GM18858 (cell line): Measurements from ENCODE around the gene DDX39B.
"Not testable (repeated sequence)": the region's sequence is repeated elsewhere in the genome, so short reads cannot be mapped to it uniquely, and the experiment has no call there.

Source experiments
- ATAC-seq: cut with Tn5 transposase; IDR thresholded peaks from one replicate; pipeline ENCODE4 v1.9.1; 2021; ENCODE audit not compliant: unreplicated experiment

DDX39B gene

GRCh38 chr6:31541658-31542521 lies at the start of gene DDX39B:
TSS of gene DDX39B (minus strand) at chr6:31542003. CDS start at chr6:31540532, 1,471 bp downstream.
- no peak for ATAC-seq

DNA sequence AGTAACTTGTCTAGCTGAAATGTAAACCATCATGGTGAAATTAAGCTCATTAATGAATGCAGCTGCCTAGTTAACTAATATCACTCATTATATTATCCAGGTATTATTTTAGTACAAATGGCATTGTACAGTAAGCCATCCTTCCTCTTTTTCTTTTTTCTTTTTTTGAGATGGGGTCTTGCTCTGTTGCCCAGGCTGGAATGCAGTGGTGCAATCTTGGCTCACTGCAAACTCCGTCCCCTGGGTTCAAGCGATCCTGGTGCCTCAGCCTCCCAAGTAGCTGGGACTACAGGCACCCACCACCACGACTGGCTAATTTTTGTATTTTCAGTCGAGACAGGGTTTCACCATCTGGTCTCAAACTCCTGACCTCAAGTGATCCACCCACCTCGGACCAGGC lies 48.9 kb upstream of the DDX39B start:
- ATAC-seq = not testable (repeated sequence)

GRCh38 chr6:31588871-31589650 lies 47.3 kb upstream of the DDX39B start:
- no peak for ATAC-seq

DNA sequence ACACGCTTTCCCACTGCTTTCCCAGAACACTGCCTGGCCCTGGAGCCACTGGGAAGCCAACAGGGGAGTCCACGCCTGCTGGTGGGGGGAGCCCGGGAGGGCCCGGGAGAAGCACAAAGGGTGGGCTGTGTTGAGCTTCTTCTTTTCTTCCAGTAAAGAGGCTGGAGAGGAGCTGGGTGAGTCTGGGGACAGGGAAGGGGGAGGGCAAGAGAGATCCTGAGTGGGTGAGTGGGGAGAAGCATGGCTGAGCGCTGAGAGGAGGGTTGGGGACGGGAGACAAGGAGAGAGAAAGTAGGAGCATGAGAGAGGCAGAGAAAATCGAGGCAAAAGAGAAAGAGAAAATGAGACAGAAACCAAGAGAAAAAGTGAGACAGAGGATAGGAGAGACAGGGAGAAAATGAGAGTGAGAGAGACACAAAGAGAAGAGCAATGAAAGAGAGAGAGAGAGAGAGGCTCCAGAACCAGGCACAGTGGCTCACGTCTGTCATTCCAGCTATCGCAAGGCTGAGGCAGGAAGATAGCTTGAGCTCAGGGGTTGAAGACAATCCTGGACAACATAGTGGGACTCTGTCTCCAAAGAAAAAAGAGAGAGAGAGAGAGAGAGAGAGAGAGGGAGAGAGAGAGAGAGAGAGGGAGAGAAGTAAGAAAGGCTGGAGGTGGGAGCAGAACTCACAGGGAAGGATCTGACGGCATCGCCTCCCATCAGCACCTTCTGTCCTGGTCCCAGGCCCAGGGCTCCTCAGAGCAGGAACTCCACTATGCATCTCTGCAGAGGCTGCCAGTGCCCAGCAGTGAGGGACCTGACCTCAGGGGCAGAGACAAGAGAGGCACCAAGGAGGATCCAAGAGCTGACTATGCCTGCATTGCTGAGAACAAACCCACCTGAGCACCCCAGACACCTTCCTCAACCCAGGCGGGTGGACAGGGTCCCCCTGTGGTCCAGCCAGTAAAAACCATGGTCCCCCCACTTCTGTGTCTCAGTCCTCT lies 46.3 kb upstream of the DDX39B start:
- no peak for ATAC-seq

GRCh38 chr6:31586599-31587281 lies 44.9 kb upstream of the DDX39B start:
- no peak for ATAC-seq

GRCh38 chr6:31586008-31586407 lies 44.2 kb upstream of the DDX39B start, which contains the start of gene LST1:
TSS of gene LST1 (plus strand) at chr6:31586277. CDS start at chr6:31587300, 1,023 bp downstream.
- ATAC-seq = no peak

DNA sequence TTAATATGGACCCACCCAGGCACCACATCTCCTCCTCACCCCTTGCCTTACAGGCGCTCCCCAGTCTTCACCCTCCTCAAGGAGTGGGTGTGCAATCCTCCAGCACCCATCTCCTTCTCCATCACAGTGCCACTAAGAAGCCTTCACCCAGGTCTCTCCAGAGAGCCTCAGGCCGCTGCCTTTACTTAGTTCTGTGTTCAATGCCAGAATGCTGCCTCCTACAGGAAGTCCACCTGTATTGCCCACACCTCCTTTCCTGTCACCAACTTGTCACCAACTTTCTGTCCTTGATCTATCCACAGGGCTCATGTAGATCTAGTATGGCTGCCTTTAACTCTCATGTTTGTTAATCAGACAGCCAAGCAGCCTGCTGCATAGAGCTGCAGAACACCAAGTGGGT lies 43.7 kb upstream of the DDX39B start:
- no peak for ATAC-seq

- no peak for ATAC-seq
Measured at GRCh38 chr6:31582230-31582643, 40.4 kb upstream of the DDX39B start, which contains the start of gene LTB. TSS of gene LTB (minus strand) at chr6:31582424. CDS start at chr6:31582417, 7 bp downstream.

DNA sequence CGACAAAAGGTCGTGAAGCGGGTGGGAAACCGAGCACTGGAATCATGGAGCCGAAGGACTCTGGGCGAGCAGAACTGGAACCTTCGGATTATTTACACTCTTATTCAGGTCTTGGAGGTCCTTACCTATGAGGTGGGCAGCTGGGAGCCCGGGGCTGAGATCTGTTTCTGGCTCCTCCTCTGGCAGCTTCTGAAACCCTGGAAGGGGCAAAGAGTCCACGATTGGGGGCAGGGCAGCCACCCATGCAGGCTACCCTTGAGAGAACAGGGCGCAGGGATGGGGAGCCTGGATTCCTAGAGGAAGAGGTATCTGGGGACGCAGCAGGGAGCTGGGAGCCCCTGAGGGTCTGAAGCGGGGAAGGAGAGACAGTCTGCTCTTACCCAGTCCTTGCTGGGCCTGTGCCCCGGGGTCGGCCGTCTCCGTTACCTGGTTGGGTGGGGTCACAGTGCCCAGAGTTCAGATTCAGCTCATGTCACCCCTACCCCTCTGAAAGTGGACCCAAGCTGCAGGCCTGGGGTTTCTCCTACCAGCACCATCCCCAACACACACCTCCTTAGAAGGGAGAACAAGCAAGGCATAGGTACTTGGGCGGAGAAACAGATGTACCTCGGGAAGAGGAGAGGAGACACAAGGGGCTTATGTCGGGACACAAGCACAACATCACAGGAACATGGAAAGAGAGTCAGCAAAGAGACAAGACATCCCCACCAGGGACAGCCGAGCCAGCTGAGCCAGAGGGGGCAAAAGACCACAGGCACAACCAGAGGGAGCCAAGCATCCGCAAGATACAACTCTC lies 39.8 kb upstream of the DDX39B start:
- no peak for ATAC-seq

GRCh38 chr6:31580807-31581433 lies 39.1 kb upstream of the DDX39B start:
- ATAC-seq = peak; percentile 51

DNA sequence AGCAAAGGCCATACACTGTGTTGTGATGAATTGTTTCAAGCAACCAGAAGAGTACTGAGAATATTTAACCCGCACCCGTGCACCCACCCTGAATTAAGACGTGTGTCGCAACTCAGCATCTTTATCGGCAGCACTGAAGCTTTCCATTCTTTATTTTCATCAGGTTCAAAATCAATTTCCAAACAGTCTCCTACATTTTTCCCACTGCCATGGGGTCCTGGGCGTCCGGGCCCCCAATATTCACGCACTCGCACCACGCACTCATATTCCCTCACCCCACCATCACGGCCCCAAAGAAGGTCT lies 38.6 kb upstream of the DDX39B start:
- ATAC-seq = no peak

- no peak for ATAC-seq
Measured at GRCh38 chr6:31579546-31580437, 38.0 kb upstream of the DDX39B start.

DNA sequence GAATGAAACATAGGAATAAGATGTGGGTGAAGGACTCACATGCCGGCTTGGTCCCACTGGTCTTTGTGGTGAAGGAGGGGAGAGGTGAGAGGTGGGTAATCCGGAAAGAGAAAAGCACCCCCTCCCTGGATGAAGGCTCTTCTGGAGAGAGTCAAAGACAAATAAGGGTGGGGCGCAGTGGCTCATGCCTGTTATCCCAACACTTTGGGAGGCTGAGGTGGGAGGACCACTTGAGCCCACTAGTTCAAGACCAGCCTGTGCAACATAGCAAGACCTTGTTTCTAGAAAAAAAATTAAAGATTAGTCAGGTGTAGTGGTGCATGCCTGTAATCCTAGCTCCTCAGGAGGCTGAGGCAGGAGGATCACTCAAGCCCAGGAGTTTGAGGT lies 37.3 kb upstream of the DDX39B start:
- ATAC-seq = no peak

GRCh38 chr6:31578184-31579118 lies 36.6 kb upstream of the DDX39B start:
- ATAC-seq = no peak

DNA sequence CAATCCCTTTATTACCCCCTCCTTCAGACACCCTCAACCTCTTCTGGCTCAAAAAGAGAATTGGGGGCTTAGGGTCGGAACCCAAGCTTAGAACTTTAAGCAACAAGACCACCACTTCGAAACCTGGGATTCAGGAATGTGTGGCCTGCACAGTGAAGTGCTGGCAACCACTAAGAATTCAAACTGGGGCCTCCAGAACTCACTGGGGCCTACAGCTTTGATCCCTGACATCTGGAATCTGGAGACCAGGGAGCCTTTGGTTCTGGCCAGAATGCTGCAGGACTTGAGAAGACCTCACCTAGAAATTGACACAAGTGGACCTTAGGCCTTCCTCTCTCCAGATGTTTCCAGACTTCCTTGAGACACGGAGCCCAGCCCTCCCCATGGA lies 35.8 kb upstream of the DDX39B start:
- ATAC-seq = no peak

DNA sequence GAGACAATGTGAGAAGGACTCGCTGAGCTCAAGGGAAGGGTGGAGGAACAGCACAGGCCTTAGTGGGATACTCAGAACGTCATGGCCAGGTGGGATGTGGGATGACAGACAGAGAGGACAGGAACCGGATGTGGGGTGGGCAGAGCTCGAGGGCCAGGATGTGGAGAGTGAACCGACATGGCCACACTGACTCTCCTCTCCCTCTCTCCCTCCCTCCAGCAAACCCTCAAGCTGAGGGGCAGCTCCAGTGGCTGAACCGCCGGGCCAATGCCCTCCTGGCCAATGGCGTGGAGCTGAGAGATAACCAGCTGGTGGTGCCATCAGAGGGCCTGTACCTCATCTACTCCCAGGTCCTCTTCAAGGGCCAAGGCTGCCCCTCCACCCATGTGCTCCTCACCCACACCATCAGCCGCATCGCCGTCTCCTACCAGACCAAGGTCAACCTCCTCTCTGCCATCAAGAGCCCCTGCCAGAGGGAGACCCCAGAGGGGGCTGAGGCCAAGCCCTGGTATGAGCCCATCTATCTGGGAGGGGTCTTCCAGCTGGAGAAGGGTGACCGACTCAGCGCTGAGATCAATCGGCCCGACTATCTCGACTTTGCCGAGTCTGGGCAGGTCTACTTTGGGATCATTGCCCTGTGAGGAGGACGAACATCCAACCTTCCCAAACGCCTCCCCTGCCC lies 35.2 kb upstream of the DDX39B start:
- ATAC-seq = no peak
